Right lobe of liver (tissue), 6 donors: ENCODE measurements around the gene NBEAL1. TPM values are rescaled to one million over a fixed set of nuclear protein-coding genes. Genes with fewer than 3 reads are reported as not detected.
A peak's percentile ranks its signal among the peaks of the same experiment; 100 is the strongest.
"Not testable (repeated sequence)": the region's sequence is repeated elsewhere in the genome, so short reads cannot be mapped to it uniquely, and the experiment has no call there.

Experiments
- ATAC-seq, 4 donors: fragments of 200-7000 bp; cut with Tn5 transposase; one replicate each; pipeline ENCODE4 v1.9.1; 2020; ENCODE audit warnings: mild to moderate bottlenecking in 4 of 4, moderate library complexity in 4 of 4
- DNase-seq, 3 donors: peaks; one replicate each; pipeline ENCODE4 v3.0.0-alpha.2; 2020
- H3K27ac ChIP-seq, 3 donors: fragments of 200-600 bp; one replicate each; pipeline ENCODE4 v1.8.0; 2022
- H3K27me3 ChIP-seq, 2 donors: fragments of 200-600 bp; one replicate each; pipeline ENCODE4 v1.8.0; 2022
- H3K36me3 ChIP-seq, 4 donors: fragments of 200-600 bp; sonication (generic) in 1 of 4; one replicate each; pipeline versions ENCODE4 v1.5.1 to v1.8.0; 2017 to 2022; ENCODE audit warnings: control low read depth in 1 of 4
- H3K4me1 ChIP-seq, 4 donors: fragments of 200-600 bp; sonication (generic) in 1 of 4; one replicate each; pipeline versions ENCODE4 v1.5.1 to v1.8.0; 2017 to 2022; ENCODE audit warnings: control low read depth in 1 of 4
- H3K4me3 ChIP-seq, 3 donors: fragments of 200-600 bp; one replicate each; pipeline ENCODE4 v1.8.0; 2022
- H3K9me3 ChIP-seq, 4 donors: fragments of 200-600 bp; sonication (generic) in 1 of 4; one replicate each; pipeline versions ENCODE4 v1.5.1 to v1.8.0; 2017 to 2022; ENCODE audit warnings: control low read depth in 1 of 4
- POLR2A ChIP-seq: fragments of 450-650 bp; IDR thresholded peaks from one replicate; pipeline ENCODE4 v1.6.1; 2017; ENCODE audit warnings: antibody characterized with exemption, mild to moderate bottlenecking
- WGBS: methylation state at CpG from one replicate; pipeline ENCODE4 v1.1.6; 2018; ENCODE audit warnings: low coverage, low lambda C conversion rate; ENCODE audit not compliant: insufficient coverage; ENCODE audit errors: missing lambda C conversion rate; 5-methylcytosine and 5-hydroxymethylcytosine counted together
- intact Hi-C, 2 donors: fragments of 100-400 bp; cut with DNase I; formaldehyde crosslinking; loops; one replicate each; pipeline versions ENCODE4 v1.11.2 to v1.14.1; 2022
- total RNA-seq, 6 experiments: library from RNA; depleted of rRNA in 2 of 6; stranded (reverse); fragments of >200 nt in 2 of 6; fragmentation: NEBNext Ultra II Directional in 3 of 6; extraction: Animal tissue kit (Norgen Biotek cat#: 25700) in 3 of 6; gene quantifications; one replicate each; pipeline versions ENCODE4 v1.1.0 to v1.2.4, GENCODE V29; 2016 to 2023
- TF ChIP-seq, protein P1 (sequence below), 4 donors: fragments of 200-600 bp in 3 of 4; fragments of 450-650 bp in 1 of 4; IDR thresholded peaks; one replicate each; pipeline versions ENCODE4 v1.5.1 to v1.8.0; 2016 to 2022; ENCODE audit warnings: antibody characterized with exemption in 4 of 4, mild to moderate bottlenecking in 2 of 4
- donor health status: DM: no; HTN: yes; CAD: no.
- donor health status: DM: no; HTN: no; CAD: no.
- donor health status: DM: no; HTN: no; CAD: no.
- donor health status: DM: no; HTN: yes; CAD: no.
- donor health status: DM: no; HTN: yes; CAD: no.

NBEAL1 gene
- total RNA-seq, 6 experiments from 2014 or later: 16.4 to 28.6 (median 21.9) TPM

DNA sequence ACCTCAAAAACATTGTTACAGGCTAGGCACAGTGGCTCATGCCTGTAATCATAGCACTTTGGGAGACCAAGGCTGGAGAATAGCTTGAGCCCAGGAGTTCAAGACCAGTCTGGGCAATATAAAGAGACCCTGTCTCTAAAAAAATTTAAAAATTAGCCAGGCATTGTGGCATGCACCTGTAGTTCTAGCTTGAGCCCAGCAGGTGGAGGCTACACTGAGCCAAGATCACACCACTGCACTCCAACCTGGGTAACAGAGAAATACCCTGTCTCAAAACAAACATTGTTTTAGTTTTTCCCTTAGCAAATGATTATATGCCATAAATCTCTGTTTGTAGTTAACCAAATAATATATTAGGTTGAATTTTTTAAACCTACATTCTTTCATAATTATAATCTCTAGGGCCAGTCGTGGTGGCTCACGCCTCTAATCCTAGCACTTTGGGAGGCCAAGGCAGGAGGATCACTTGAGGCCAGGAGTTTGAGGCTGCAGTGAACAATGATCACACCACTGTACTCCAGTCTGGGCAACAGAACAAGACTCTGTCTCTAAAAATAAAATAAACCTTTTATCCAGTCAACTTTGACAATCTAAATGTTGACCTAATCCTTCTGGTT is 210.9 kb downstream of the NBEAL1 start:
- 100% methylated on average over 2 of the region's 2 CpGs for WGBS
- Histone ChIP-seq H3K36me3 (no peaks in the 10 kb centered on the region), H3K4me3 (no peak overlapping the region), H3K9me3 (no peaks in the 10 kb centered on the region), H3K27ac (no peak overlapping the region), H3K27me3 (no peaks in the 10 kb centered on the region), H3K4me1 (no peaks in the 10 kb centered on the region)
- TF ChIP-seq POLR2A: no peak
- TF ChIP-seq, protein P1, sequence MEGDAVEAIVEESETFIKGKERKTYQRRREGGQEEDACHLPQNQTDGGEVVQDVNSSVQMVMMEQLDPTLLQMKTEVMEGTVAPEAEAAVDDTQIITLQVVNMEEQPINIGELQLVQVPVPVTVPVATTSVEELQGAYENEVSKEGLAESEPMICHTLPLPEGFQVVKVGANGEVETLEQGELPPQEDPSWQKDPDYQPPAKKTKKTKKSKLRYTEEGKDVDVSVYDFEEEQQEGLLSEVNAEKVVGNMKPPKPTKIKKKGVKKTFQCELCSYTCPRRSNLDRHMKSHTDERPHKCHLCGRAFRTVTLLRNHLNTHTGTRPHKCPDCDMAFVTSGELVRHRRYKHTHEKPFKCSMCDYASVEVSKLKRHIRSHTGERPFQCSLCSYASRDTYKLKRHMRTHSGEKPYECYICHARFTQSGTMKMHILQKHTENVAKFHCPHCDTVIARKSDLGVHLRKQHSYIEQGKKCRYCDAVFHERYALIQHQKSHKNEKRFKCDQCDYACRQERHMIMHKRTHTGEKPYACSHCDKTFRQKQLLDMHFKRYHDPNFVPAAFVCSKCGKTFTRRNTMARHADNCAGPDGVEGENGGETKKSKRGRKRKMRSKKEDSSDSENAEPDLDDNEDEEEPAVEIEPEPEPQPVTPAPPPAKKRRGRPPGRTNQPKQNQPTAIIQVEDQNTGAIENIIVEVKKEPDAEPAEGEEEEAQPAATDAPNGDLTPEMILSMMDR (IDR thresholded peaks at IDR 0.05): peak; percentile 59 to 63 (median 60)
- intact Hi-C loops: no loop called here
- no peak for DNase-seq
- ATAC-seq: peak; percentile 75 to 82 (median 76)

DNA sequence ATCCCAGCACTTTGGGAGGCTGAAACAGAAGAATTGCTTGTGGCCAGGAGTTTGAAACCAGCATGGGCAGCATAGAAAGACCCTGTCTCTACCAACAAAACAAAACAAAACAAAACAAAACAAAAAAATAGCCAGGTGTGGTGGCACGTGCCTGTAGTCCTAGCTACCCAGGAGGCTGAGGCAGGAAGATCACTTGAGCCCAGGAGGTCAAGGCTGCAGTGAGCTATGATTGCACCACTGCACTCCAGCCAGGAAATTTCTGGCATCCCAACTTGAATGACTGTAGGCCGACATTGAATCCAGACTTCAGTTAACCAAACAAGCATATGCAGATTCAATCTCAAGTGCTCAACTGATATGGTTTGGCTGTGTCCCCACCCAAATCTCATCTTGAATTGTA is 215.0 kb downstream of the NBEAL1 start:
- H3K4me1 ChIP-seq, intact Hi-C loops, H3K36me3 ChIP-seq, H3K27me3 ChIP-seq, H3K27ac ChIP-seq, H3K9me3 ChIP-seq, DNase-seq, H3K4me3 ChIP-seq: not testable (repeated sequence)
- 25% methylated on average over 1 of the region's 2 CpGs for WGBS
- ATAC-seq: peak in 2 of 4 donors; percentile 42 to 45

DNA sequence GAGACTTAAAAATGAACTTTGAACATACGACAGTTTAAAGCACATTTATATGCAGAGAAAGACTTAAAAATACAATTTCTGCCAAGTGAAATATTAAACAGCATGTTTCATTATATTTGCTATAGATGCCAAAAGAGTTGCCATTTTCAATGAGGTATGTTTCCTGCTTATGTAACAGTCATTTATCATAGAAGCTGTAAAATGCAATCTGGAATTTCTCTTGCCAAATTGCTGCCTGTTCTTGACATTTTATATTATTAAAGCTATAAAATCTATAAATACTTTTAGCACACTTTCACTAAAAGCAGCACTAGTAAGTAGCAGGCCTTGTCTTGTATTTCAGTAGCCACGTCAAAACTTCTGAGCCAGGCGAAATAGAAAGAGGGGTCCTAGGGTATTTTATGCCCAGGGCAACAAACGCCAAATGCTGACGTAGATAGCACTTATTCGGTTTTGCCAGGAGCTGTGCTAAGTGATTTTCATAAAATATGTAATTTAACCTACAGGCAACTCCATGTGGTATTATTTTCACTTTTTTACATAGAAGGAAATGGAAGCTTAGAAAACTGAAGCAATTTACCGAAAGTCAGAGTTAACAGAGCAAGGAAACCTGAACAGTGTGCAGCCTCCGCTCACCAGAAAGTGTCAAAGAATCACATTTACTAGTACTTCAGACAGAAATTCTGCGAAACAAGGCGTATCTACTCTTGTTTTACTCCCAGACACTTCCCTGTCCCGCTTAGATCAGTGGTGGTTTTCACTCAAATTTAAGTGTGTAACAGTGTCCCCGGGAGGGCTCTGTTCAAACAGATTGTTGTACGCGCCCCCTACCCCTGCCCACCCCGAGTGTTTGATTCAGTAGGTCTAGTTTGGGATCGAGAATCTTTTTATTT is 222.9 kb downstream of the NBEAL1 start:
- 94% methylated on average over 15 of the region's 16 CpGs for WGBS
- intact Hi-C loops: no loop called here
- peak overlapping the region in 2 of 3 donors; percentile 75 to 95 for H3K4me3 ChIP-seq
- H3K27ac ChIP-seq: no peak overlapping the region
- no peak for ATAC-seq
- no peaks in the 10 kb centered on the region for H3K9me3 ChIP-seq
- no peak for TF ChIP-seq POLR2A
- TF ChIP-seq, protein P1 (IDR thresholded peaks at IDR 0.05): no peak
- peaks cover 0 to 2% (median 0%) of the 10 kb centered on the region in 4 donors for H3K36me3 ChIP-seq
- no peaks in the 10 kb centered on the region for H3K27me3 ChIP-seq
- DNase-seq: no peak
- H3K4me1 ChIP-seq: peaks cover 0 to 15% (median 4%) of the 10 kb centered on the region in 4 donors

DNA sequence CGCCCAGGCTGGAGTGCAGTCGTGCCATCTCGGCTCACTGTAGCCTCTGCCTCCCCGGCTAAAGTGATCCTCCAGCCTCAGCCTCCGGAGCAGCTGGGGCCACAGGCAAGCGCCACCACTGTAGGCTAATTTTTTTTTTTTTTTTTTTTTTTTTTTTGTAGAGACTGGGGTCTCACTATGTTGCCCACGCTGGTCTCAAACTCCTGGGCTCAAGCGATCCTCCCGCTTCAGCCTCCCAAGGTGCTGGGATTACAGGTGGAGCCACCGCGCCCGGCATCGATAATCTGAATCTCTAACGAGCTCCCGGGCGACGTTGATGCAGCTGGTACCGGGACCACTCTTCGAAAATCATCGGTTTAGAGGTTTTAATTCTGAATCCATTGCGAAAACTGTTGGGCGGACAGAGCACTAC is 223.6 kb downstream of the NBEAL1 start:
- intact Hi-C loops: no loop called here
- DNase-seq (no peak), ATAC-seq (peak in 1 of 4 donors; percentile 0)
- TF ChIP-seq, protein P1 (IDR thresholded peaks at IDR 0.05): no peak
- no peak for TF ChIP-seq POLR2A
- Histone ChIP-seq H3K36me3 (peaks cover 0 to 2% (median 0%) of the 10 kb centered on the region in 4 donors), H3K27me3 (no peaks in the 10 kb centered on the region), H3K9me3 (no peaks in the 10 kb centered on the region), H3K4me1 (peaks cover 0 to 15% (median 4%) of the 10 kb centered on the region in 4 donors), H3K4me3 (peak overlapping the region; percentile 69 to 95 (median 75)), H3K27ac (peak overlapping the region; percentile 87 to 92 (median 90))
- 22% methylated on average over 18 of the region's 22 CpGs for WGBS
